Ovary (tissue), 3 donors: ENCODE measurements around the gene FOXP1.

Experiments
- POLR2A ChIP-seq: fragments of 450-650 bp; IDR thresholded peaks from one replicate; pipeline ENCODE4 v1.6.1; 2017; ENCODE audit warnings: antibody characterized with exemption, mild to moderate bottlenecking, moderate library complexity
- TF ChIP-seq, protein P1 (sequence below), 3 donors: fragments of 450-650 bp in 2 of 3; fragments of 200-600 bp in 1 of 3; IDR thresholded peaks; one replicate each; pipeline versions ENCODE4 v1.5.1 to v1.8.0; 2016 to 2022; ENCODE audit warnings: antibody characterized with exemption in 3 of 3, mild to moderate bottlenecking in 1 of 3
- donor health status: DM: no; HTN: no; CAD: no.

DNA sequence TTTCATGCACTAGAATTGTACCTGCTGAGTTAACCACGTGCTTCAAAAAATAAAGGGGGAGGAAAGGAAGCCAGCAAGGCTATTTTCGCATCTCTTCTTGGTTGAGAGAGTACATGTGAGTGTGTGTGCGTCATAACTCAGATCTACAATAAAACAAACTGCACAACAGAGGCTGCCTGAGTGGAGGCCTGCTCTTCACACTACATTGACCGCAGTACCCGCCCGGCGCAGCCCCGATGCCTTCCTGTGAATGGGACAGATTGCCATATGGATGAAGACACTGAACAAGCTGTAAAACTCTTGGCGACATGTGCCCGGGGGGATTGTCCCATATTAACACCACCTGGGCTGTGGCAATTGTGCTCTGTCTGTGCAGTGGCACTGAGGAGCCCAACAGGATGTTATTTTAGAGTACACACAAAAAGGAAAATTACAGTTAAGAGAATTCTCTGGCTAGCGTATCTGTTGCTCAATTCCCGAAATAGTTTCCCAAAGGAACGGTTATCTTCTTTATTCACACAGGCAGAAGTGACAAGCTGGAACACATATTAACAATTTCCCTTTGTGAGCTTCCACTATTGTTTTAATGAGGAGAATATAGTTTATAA lies 551.5 kb downstream of the FOXP1 start:
- TF ChIP-seq, protein P1, sequence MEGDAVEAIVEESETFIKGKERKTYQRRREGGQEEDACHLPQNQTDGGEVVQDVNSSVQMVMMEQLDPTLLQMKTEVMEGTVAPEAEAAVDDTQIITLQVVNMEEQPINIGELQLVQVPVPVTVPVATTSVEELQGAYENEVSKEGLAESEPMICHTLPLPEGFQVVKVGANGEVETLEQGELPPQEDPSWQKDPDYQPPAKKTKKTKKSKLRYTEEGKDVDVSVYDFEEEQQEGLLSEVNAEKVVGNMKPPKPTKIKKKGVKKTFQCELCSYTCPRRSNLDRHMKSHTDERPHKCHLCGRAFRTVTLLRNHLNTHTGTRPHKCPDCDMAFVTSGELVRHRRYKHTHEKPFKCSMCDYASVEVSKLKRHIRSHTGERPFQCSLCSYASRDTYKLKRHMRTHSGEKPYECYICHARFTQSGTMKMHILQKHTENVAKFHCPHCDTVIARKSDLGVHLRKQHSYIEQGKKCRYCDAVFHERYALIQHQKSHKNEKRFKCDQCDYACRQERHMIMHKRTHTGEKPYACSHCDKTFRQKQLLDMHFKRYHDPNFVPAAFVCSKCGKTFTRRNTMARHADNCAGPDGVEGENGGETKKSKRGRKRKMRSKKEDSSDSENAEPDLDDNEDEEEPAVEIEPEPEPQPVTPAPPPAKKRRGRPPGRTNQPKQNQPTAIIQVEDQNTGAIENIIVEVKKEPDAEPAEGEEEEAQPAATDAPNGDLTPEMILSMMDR (IDR thresholded peaks at IDR 0.05): no peak
- no peak for TF ChIP-seq POLR2A
